ENCODE results near the gene DOK6.

DNA sequence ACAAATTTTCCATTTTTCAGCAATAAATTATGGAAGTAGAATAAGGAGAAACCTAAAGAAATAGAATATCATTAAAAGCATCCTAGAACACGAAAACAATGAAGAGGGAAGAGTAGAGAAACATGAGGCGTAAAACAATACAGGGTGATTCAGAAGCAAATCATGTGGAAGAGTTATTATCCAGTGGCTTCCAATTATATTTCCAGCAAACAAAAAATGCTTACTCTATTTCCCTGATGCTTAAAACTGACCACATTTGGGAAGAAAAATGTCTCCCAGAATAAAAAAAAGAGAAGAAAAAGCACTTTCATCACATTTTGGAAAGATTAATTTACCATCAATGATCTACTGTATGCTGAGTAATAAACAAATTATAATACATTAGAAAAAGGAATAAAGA lies 354.4 kb downstream of the DOK6 start:
- TF ChIP-seq, protein P1, sequence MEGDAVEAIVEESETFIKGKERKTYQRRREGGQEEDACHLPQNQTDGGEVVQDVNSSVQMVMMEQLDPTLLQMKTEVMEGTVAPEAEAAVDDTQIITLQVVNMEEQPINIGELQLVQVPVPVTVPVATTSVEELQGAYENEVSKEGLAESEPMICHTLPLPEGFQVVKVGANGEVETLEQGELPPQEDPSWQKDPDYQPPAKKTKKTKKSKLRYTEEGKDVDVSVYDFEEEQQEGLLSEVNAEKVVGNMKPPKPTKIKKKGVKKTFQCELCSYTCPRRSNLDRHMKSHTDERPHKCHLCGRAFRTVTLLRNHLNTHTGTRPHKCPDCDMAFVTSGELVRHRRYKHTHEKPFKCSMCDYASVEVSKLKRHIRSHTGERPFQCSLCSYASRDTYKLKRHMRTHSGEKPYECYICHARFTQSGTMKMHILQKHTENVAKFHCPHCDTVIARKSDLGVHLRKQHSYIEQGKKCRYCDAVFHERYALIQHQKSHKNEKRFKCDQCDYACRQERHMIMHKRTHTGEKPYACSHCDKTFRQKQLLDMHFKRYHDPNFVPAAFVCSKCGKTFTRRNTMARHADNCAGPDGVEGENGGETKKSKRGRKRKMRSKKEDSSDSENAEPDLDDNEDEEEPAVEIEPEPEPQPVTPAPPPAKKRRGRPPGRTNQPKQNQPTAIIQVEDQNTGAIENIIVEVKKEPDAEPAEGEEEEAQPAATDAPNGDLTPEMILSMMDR (IDR thresholded peaks at IDR 0.05): no peak
- TF ChIP-seq TEAD4 (CRISPR knock-in tag; IDR thresholded peaks at IDR 0.05) (no peak), ZBTB21 (CRISPR knock-in tag; IDR thresholded peaks at IDR 0.05; ENCODE audit: borderline replicate concordance) (no peak), GABPB1 (CRISPR knock-in tag; IDR thresholded peaks at IDR 0.05) (no peak)
- TF ChIP-seq, protein P2, sequence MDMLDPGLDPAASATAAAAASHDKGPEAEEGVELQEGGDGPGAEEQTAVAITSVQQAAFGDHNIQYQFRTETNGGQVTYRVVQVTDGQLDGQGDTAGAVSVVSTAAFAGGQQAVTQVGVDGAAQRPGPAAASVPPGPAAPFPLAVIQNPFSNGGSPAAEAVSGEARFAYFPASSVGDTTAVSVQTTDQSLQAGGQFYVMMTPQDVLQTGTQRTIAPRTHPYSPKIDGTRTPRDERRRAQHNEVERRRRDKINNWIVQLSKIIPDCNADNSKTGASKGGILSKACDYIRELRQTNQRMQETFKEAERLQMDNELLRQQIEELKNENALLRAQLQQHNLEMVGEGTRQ (CRISPR knock-in tag; IDR thresholded peaks at IDR 0.05): no peak
- TF ChIP-seq, protein P3, sequence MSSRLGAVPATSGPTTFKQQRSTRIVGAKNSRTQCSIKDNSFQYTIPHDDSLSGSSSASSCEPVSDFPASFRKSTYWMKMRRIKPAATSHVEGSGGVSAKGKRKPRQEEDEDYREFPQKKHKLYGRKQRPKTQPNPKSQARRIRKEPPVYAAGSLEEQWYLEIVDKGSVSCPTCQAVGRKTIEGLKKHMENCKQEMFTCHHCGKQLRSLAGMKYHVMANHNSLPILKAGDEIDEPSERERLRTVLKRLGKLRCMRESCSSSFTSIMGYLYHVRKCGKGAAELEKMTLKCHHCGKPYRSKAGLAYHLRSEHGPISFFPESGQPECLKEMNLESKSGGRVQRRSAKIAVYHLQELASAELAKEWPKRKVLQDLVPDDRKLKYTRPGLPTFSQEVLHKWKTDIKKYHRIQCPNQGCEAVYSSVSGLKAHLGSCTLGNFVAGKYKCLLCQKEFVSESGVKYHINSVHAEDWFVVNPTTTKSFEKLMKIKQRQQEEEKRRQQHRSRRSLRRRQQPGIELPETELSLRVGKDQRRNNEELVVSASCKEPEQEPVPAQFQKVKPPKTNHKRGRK (CRISPR knock-in tag; IDR thresholded peaks at IDR 0.05; ENCODE audit: borderline replicate concordance): no peak
- TF ChIP-seq, protein P4, sequence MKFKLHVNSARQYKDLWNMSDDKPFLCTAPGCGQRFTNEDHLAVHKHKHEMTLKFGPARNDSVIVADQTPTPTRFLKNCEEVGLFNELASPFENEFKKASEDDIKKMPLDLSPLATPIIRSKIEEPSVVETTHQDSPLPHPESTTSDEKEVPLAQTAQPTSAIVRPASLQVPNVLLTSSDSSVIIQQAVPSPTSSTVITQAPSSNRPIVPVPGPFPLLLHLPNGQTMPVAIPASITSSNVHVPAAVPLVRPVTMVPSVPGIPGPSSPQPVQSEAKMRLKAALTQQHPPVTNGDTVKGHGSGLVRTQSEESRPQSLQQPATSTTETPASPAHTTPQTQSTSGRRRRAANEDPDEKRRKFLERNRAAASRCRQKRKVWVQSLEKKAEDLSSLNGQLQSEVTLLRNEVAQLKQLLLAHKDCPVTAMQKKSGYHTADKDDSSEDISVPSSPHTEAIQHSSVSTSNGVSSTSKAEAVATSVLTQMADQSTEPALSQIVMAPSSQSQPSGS (CRISPR knock-in tag; IDR thresholded peaks at IDR 0.05; ENCODE audit: borderline replicate concordance, low read depth): no peak

Measured in WTC11 (cell line).